H9 (cell line): ENCODE measurements around the gene PDCD6IP. TPM values are rescaled to one million over a fixed set of nuclear protein-coding genes. Genes with fewer than 3 reads are reported as not detected.
A peak's percentile ranks its signal among the peaks of the same experiment; 100 is the strongest.

Source experiments
- DNase-seq: peaks from one replicate; pipeline ENCODE4 v3.0.0-alpha.2; 2017
- H2AFZ ChIP-seq: one replicate; pipeline ENCODE4 v1.6.1; 2013; ENCODE audit warnings: mild to moderate bottlenecking, low read length, control low read depth, moderate library complexity
- H2AK5ac ChIP-seq: 2 replicates; pipeline ENCODE4 v1.6.1; 2013; ENCODE audit warnings: low read length, control low read depth, mixed read lengths; ENCODE audit not compliant: insufficient read length
- H2BK120ac ChIP-seq: one replicate; pipeline ENCODE4 v1.6.1; 2013; ENCODE audit warnings: low read depth, mild to moderate bottlenecking, low read length, control low read depth, inconsistent platforms; ENCODE audit not compliant: poor library complexity, severe bottlenecking
- H2BK12ac ChIP-seq: 2 replicates; pipeline ENCODE4 v1.6.1; 2013; ENCODE audit warnings: low read length, control low read depth, mixed read lengths, low read depth; ENCODE audit not compliant: insufficient read length
- H2BK15ac ChIP-seq: 2 replicates; pipeline ENCODE4 v1.6.1; 2013; ENCODE audit warnings: low read depth, low read length, control low read depth
- H2BK20ac ChIP-seq: one replicate; pipeline ENCODE4 v1.6.1; 2013; ENCODE audit warnings: low read depth, mild to moderate bottlenecking, low read length, control low read depth, inconsistent platforms; ENCODE audit not compliant: poor library complexity, severe bottlenecking
- H2BK5ac ChIP-seq: 2 replicates; pipeline ENCODE4 v1.6.1; 2013; ENCODE audit warnings: low read length, control low read depth, mixed read lengths; ENCODE audit not compliant: insufficient read length
- H3K14ac ChIP-seq: 2 replicates; pipeline ENCODE4 v1.6.1; 2013; ENCODE audit warnings: low read length, control low read depth; ENCODE audit not compliant: insufficient read depth
- H3K18ac ChIP-seq: 2 replicates; pipeline ENCODE4 v1.6.1; 2013; ENCODE audit warnings: low read depth, mild to moderate bottlenecking, mixed read lengths, low read length, control low read depth; ENCODE audit not compliant: insufficient read length
- H3K23ac ChIP-seq: 2 replicates; pipeline ENCODE4 v1.6.1; 2013; ENCODE audit warnings: low read length, control low read depth, mixed read lengths, low read depth; ENCODE audit not compliant: insufficient read length
- H3K23me2 ChIP-seq: 2 replicates; pipeline ENCODE4 v1.6.1; 2013; ENCODE audit warnings: low read depth, mild to moderate bottlenecking, mixed read lengths, low read length, control low read depth; ENCODE audit not compliant: insufficient read length, poor library complexity, severe bottlenecking
- H3K27ac ChIP-seq: 2 replicates; pipeline ENCODE4 v1.5.1; 2013; ENCODE audit warnings: low read length, control low read depth, mixed read lengths, low read depth; ENCODE audit not compliant: insufficient read length
- H3K27me3 ChIP-seq: 2 replicates; pipeline ENCODE4 v1.6.1; 2013; ENCODE audit warnings: low read length, control low read depth, inconsistent platforms; ENCODE audit not compliant: insufficient read depth
- H3K4ac ChIP-seq: 2 replicates; pipeline ENCODE4 v1.6.1; 2013; ENCODE audit warnings: low read depth, mild to moderate bottlenecking, control low read depth, inconsistent platforms, low read length, moderate library complexity
- H3K4me1 ChIP-seq: 2 replicates; pipeline ENCODE4 v1.6.1; 2013; ENCODE audit warnings: low read length, control low read depth, inconsistent platforms; ENCODE audit not compliant: insufficient read depth
- H3K4me2 ChIP-seq: 2 replicates; pipeline ENCODE4 v1.6.1; 2013; ENCODE audit warnings: low read length, control low read depth, mixed read lengths; ENCODE audit not compliant: insufficient read length, insufficient read depth
- H3K56ac ChIP-seq: 2 replicates; pipeline ENCODE4 v1.6.1; 2013; ENCODE audit warnings: low read depth, mild to moderate bottlenecking, mixed read lengths, low read length, control low read depth; ENCODE audit not compliant: insufficient read length
- H3K79me1 ChIP-seq: 2 replicates; pipeline ENCODE4 v1.6.1; 2013; ENCODE audit warnings: low read depth, mild to moderate bottlenecking, moderate library complexity, low read length, control low read depth, inconsistent platforms; ENCODE audit not compliant: insufficient read depth, poor library complexity, severe bottlenecking
- H3K79me2 ChIP-seq: 2 replicates; pipeline ENCODE4 v1.6.1; 2013; ENCODE audit warnings: low read length, control low read depth, inconsistent platforms; ENCODE audit not compliant: insufficient read depth
- H3K9ac ChIP-seq: 2 replicates; pipeline ENCODE4 v1.6.1; 2013; ENCODE audit warnings: low read length, control low read depth, mixed read lengths; ENCODE audit not compliant: insufficient read length; ENCODE audit errors: extremely low read depth
- H3K9me3 ChIP-seq: one replicate; pipeline ENCODE4 v1.6.1; 2013; ENCODE audit warnings: low read depth, low read length, inconsistent platforms; ENCODE audit not compliant: control insufficient read depth
- H3T11ph ChIP-seq: one replicate; pipeline ENCODE4 v1.6.1; 2013; ENCODE audit warnings: mild to moderate bottlenecking, low read length, control low read depth, inconsistent platforms
- H4K20me1 ChIP-seq: one replicate; pipeline ENCODE4 v1.6.1; 2013; ENCODE audit not compliant: control insufficient read depth, insufficient read length, insufficient read depth
- H4K5ac ChIP-seq: 2 replicates; pipeline ENCODE4 v1.6.1; 2013; ENCODE audit warnings: low read depth, mild to moderate bottlenecking, mixed read lengths, low read length, control low read depth; ENCODE audit not compliant: insufficient read length
- H4K8ac ChIP-seq: replicated peaks from 2 replicates; pipeline ENCODE4 v1.6.1; 2013; ENCODE audit warnings: low read length, control low read depth, mixed read lengths, low read depth; ENCODE audit not compliant: insufficient read length
- H4K91ac ChIP-seq: 2 replicates; pipeline ENCODE4 v1.6.1; 2013; ENCODE audit warnings: low read depth, mild to moderate bottlenecking, moderate library complexity, mixed read lengths, low read length, control low read depth; ENCODE audit not compliant: insufficient read length
- H3K27ac Mint-ChIP-seq, 3 experiments: 2 replicates in 2 of 3; 3 replicates in 1 of 3; pipeline ENCODE4 v1.8.0; 2020 to 2021; ENCODE audit warnings: mixed read lengths in 3 of 3, mild to moderate bottlenecking in 1 of 3, moderate library complexity in 1 of 3
- H3K27me3 Mint-ChIP-seq: 2 replicates; pipeline ENCODE4 v1.8.0; 2021; ENCODE audit warnings: low read depth, mild to moderate bottlenecking, moderate library complexity, mixed read lengths
- H3K36me3 Mint-ChIP-seq, 3 experiments: 2 replicates in 2 of 3; 3 replicates in 1 of 3; pipeline ENCODE4 v1.8.0; 2020 to 2021; ENCODE audit warnings: low read depth in 3 of 3, mixed read lengths in 3 of 3; ENCODE audit not compliant: insufficient read depth in 1 of 3
- H3K4me1 Mint-ChIP-seq, 2 experiments: 2 replicates each; pipeline ENCODE4 v1.8.0; 2020; ENCODE audit warnings: mixed read lengths in 2 of 2
- H3K4me3 Mint-ChIP-seq, 2 experiments: 2 replicates in 1 of 2; 3 replicates in 1 of 2; pipeline ENCODE4 v1.8.0; 2020 to 2021; ENCODE audit warnings: mild to moderate bottlenecking in 2 of 2, mixed read lengths in 2 of 2, moderate library complexity in 1 of 2
- H3K9me3 Mint-ChIP-seq, 2 experiments: 2 replicates in 1 of 2; 3 replicates in 1 of 2; pipeline ENCODE4 v1.8.0; 2020; ENCODE audit warnings: mild to moderate bottlenecking in 2 of 2, mixed read lengths in 2 of 2, moderate library complexity in 1 of 2
- CTCF ChIP-seq: fragments of 200-600 bp; sonication (generic); conservative IDR thresholded peaks from 3 replicates; pipeline ENCODE4 v1.8.0; 2021; ENCODE audit warnings: antibody characterized with exemption, mild to moderate bottlenecking
- WGBS: extraction: QIAGEN DNeasy Blood & Tissue Kit; methylation state at CpG from one replicate; pipeline ENCODE4 v1.1.7; 2013; ENCODE audit warnings: missing lambda C conversion rate, low lambda C conversion rate, mixed read lengths; ENCODE audit not compliant: insufficient read length; ENCODE audit errors: extremely low coverage; 5-methylcytosine and 5-hydroxymethylcytosine counted together
- total RNA-seq: library from RNA; stranded (reverse); gene quantifications from 2 replicates; pipeline ENCODE4 v1.2.1, GENCODE V29; 2021

The PDCD6IP gene
- total RNA-seq, 1 experiment from 2014 or later = 109 TPM

DNA sequence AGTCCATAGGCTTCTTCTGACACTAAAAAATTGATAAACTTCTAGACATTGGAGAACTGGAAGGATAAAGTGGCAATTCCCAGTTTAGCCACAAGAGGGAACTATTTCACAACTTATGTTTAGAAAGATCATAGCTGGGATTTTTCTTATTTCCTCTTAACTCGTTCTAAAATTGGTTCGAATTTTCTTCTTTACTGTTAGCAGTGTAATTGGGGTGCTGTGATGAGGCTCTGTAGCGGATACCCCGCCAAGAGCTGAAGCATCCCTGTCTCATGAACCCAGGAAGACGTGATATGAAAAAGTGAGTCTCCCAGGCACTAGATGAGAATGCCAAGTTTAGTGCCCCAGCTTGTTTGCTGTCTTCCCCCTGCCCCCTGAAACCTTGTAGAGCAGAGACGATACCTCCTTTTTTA is 85.1 kb downstream of the PDCD6IP start:
- H3K4me1 ChIP-seq = peaks cover 10% of the 10 kb centered on the region; the same call in 1 of the 2 replicates
- H3K27ac Mint-ChIP-seq = no peak overlapping the region; a peak in 1 of 7 replicates
- no peak overlapping the region for H3T11ph ChIP-seq
- H2BK12ac ChIP-seq = no peak overlapping the region
- H4K8ac ChIP-seq = no peak overlapping the region
- no peak overlapping the region for H2BK120ac ChIP-seq
- DNase-seq = no peak
- no peak overlapping the region for H3K4ac ChIP-seq
- H4K91ac ChIP-seq = no peak overlapping the region
- H2AK5ac ChIP-seq = no peak overlapping the region
- H3K23me2 ChIP-seq = no peaks in the 10 kb centered on the region
- H3K79me2 ChIP-seq = no peaks in the 10 kb centered on the region
- H2BK15ac ChIP-seq = no peak overlapping the region
- peaks cover 0 to 5% of the 10 kb centered on the region in 2 experiments; a peak in 4 of 5 replicates for H3K9me3 Mint-ChIP-seq
- H3K27me3 Mint-ChIP-seq = peaks cover 2% of the 10 kb centered on the region
- no peak overlapping the region for H2BK20ac ChIP-seq
- H2AFZ ChIP-seq = peak overlapping the region; percentile 94
- no peaks in the 10 kb centered on the region for H3K9me3 ChIP-seq
- H3K27me3 ChIP-seq = no peaks in the 10 kb centered on the region
- no peak overlapping the region for H2BK5ac ChIP-seq
- H3K14ac ChIP-seq = no peak overlapping the region
- H3K23ac ChIP-seq = no peak overlapping the region
- WGBS = no CpG with 5 or more reads among the region's 6 CpGs
- peaks cover 33 to 35% of the 10 kb centered on the region in 2 experiments for H3K4me1 Mint-ChIP-seq
- H4K5ac ChIP-seq = no peak overlapping the region
- H3K56ac ChIP-seq = no peak overlapping the region
- H3K4me3 Mint-ChIP-seq = peak overlapping the region in 1 of 2 experiments; percentile 43; a peak in 3 of 5 replicates
- no peak overlapping the region for H3K18ac ChIP-seq
- no peak overlapping the region for H3K27ac ChIP-seq
- no peaks in the 10 kb centered on the region for H3K79me1 ChIP-seq
- peak; percentile 95 for TF ChIP-seq CTCF
- no peaks in the 10 kb centered on the region for H4K20me1 ChIP-seq
- peak overlapping the region; percentile 28 for H3K4me2 ChIP-seq
- H3K36me3 Mint-ChIP-seq = peaks cover 0 to 5% (median 0%) of the 10 kb centered on the region in 3 experiments; a peak in 3 of 7 replicates
- H3K9ac ChIP-seq = no peak overlapping the region
